SK-N-SH treated with all-trans-retinoic acid at 6 μM for 48 hours (cell line): ENCODE results near the gene UNC5C.

Source experiments
- ATAC-seq: fragments of 200-7000 bp; cut with Tn5 transposase; 3 replicates; pipeline ENCODE4 v1.9.1; 2020; ENCODE audit warnings: mild to moderate bottlenecking, moderate library complexity
- ARNTL ChIP-seq: fragments of 450-650 bp; formaldehyde crosslinking; IDR thresholded peaks from 2 replicates; pipeline ENCODE4 v1.5.0; 2020; ENCODE audit warnings: low read depth, mild to moderate bottlenecking, moderate library complexity, borderline replicate concordance
- BACH2 ChIP-seq: fragments of 250-450 bp; sonication (Bioruptor Pico); IDR thresholded peaks from 2 replicates; pipeline ENCODE4 v1.9.0; 2021; ENCODE audit warnings: mild to moderate bottlenecking, borderline replicate concordance
- CSDC2 ChIP-seq: fragments of 250-450 bp; sonication (Bioruptor Pico); IDR thresholded peaks from 2 replicates; pipeline ENCODE4 v1.5.0; 2020; ENCODE audit warnings: mild to moderate bottlenecking, moderate library complexity
- CSRNP3 ChIP-seq: fragments of 250-450 bp; sonication (Bioruptor Pico); IDR thresholded peaks from 2 replicates; pipeline ENCODE4 v1.5.1; 2021; ENCODE audit warnings: mild to moderate bottlenecking, moderate library complexity
- ESRRG ChIP-seq: fragments of 250-450 bp; sonication (Bioruptor Pico); IDR thresholded peaks from 2 replicates; pipeline ENCODE4 v1.6.1; 2021; ENCODE audit warnings: mild to moderate bottlenecking
- GLIS3 ChIP-seq: fragments of 250-450 bp; sonication (Bioruptor Pico); IDR thresholded peaks from 2 replicates; pipeline ENCODE4 v1.5.0; 2020; ENCODE audit warnings: mild to moderate bottlenecking, moderate library complexity
- ISL1 ChIP-seq: fragments of 250-450 bp; sonication (Bioruptor Pico); IDR thresholded peaks from 2 replicates; pipeline ENCODE4 v2.1.2; 2022; ENCODE audit warnings: mild to moderate bottlenecking, moderate library complexity
- OSR1 ChIP-seq: fragments of 250-450 bp; sonication (Bioruptor Pico); IDR thresholded peaks from 2 replicates; pipeline ENCODE4 v1.8.0; 2022; ENCODE audit warnings: moderate library complexity, mild to moderate bottlenecking, inconsistent platforms
- PATZ1 ChIP-seq: fragments of 250-450 bp; sonication (Bioruptor Pico); IDR thresholded peaks from 2 replicates; pipeline ENCODE4 v1.8.0; 2020; ENCODE audit warnings: mild to moderate bottlenecking, moderate library complexity, borderline replicate concordance
- RARB ChIP-seq: fragments of 250-450 bp; sonication (Bioruptor Pico); IDR thresholded peaks from 2 replicates; pipeline ENCODE4 v1.8.0; 2021; ENCODE audit warnings: mild to moderate bottlenecking, moderate library complexity
- SNAI2 ChIP-seq: fragments of 250-450 bp; sonication (Bioruptor Pico); IDR thresholded peaks from 2 replicates; pipeline ENCODE4 v1.5.0; 2020; ENCODE audit warnings: mild to moderate bottlenecking, moderate library complexity
- TCF4 ChIP-seq: fragments of 250-450 bp; sonication (Bioruptor Pico); IDR thresholded peaks from 2 replicates; pipeline ENCODE4 v1.8.0; 2021; ENCODE audit warnings: mild to moderate bottlenecking, moderate library complexity, borderline replicate concordance
- TOX ChIP-seq: fragments of 250-450 bp; sonication (Bioruptor Pico); IDR thresholded peaks from 2 replicates; pipeline ENCODE4 v1.8.0; 2021; ENCODE audit warnings: mild to moderate bottlenecking, moderate library complexity, borderline replicate concordance
- ZC3H10 ChIP-seq: fragments of 250-450 bp; sonication (Bioruptor Pico); IDR thresholded peaks from 2 replicates; pipeline ENCODE4 v1.5.1; 2021; ENCODE audit warnings: mild to moderate bottlenecking, moderate library complexity
- ZFP3 ChIP-seq: fragments of 250-450 bp; sonication (Bioruptor Pico); IDR thresholded peaks from 2 replicates; pipeline ENCODE4 v1.5.0; 2020; ENCODE audit warnings: mild to moderate bottlenecking, moderate library complexity
- ZNF565 ChIP-seq: fragments of 450-650 bp; formaldehyde crosslinking; conservative IDR thresholded peaks from 2 replicates; pipeline ENCODE4 v1.5.0; 2020; ENCODE audit warnings: low read depth, mild to moderate bottlenecking, moderate library complexity
- ZNF70 ChIP-seq: fragments of 450-650 bp; formaldehyde crosslinking; IDR thresholded peaks from 2 replicates; pipeline ENCODE4 v1.5.0; 2020; ENCODE audit warnings: mild to moderate bottlenecking, moderate library complexity
- ZNF8 ChIP-seq: fragments of 450-650 bp; formaldehyde crosslinking; IDR thresholded peaks from 2 replicates; pipeline ENCODE4 v1.5.0; 2020; ENCODE audit warnings: mild to moderate bottlenecking, moderate library complexity
- TF ChIP-seq, protein P1 (sequence below): fragments of 250-450 bp; sonication (Bioruptor Pico); IDR thresholded peaks from 2 replicates; pipeline ENCODE4 v1.5.0; 2020; ENCODE audit warnings: mild to moderate bottlenecking, moderate library complexity
- TF ChIP-seq, protein P2 (sequence below): fragments of 250-450 bp; sonication (Bioruptor Pico); IDR thresholded peaks from 2 replicates; pipeline ENCODE4 v1.8.0; 2021; ENCODE audit warnings: low read depth, mild to moderate bottlenecking, moderate library complexity, borderline replicate concordance

Gene UNC5C

DNA sequence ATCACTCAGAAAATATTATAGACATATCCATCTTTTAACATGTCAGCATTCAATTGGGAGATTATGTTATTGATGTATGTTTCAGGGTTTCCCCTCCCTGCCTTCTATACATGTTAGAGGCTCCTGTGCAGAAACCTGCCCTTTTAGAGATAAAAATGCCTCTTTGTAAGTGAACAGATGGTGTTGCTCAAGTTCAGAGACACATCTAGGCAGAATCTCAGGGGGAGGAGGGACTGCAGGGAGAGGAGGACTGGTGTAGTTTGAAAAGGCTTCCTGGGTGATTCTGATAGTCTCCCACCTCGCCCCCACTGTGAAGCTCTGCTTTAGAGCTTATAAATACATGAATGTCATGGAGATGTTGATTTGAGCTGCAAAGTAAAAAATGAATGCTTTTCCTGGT is 12.0 kb upstream of the UNC5C start:
- no peak for TF ChIP-seq RARB
- no peak for ATAC-seq

DNA sequence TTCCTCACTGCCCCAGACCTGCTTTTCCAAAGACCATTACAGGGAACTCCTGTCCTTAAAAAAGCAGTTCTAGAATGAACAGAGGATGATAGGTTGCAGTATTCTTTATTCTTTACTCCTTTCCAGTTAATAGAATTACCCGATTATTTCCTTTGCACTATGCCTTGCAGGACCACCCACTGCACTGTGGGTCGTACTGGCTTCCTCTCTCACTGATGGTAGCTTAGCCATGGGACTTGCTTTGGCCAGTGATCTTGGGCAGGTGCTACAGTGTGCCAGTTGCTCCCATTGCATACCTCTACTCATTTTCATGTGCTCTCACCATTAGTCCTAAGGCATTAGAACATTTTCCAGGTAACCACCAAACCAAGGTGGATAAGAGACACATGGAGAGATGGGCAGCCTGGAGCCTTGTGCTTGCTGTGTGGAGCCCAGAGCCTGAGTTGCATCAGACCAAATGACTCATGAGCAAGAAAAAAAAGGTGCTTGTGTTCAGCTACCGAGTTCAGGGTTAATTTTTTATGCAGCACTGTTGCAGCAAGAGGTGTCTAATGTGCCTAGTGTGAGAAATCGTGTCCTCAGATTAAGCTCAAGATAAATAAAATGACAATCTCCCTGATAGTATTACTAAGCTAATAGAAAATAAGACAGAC is 7.6 kb upstream of the UNC5C start:
- no peak for ATAC-seq
- no peak for TF ChIP-seq ISL1 (CRISPR knock-in tag)
- no peak for TF ChIP-seq TCF4
- no peak for TF ChIP-seq ZFP3 (CRISPR knock-in tag)
- no peak for TF ChIP-seq ZC3H10 (CRISPR knock-in tag)
- no peak for TF ChIP-seq ESRRG
- TF ChIP-seq RARB, result no peak
- TF ChIP-seq, protein P1, sequence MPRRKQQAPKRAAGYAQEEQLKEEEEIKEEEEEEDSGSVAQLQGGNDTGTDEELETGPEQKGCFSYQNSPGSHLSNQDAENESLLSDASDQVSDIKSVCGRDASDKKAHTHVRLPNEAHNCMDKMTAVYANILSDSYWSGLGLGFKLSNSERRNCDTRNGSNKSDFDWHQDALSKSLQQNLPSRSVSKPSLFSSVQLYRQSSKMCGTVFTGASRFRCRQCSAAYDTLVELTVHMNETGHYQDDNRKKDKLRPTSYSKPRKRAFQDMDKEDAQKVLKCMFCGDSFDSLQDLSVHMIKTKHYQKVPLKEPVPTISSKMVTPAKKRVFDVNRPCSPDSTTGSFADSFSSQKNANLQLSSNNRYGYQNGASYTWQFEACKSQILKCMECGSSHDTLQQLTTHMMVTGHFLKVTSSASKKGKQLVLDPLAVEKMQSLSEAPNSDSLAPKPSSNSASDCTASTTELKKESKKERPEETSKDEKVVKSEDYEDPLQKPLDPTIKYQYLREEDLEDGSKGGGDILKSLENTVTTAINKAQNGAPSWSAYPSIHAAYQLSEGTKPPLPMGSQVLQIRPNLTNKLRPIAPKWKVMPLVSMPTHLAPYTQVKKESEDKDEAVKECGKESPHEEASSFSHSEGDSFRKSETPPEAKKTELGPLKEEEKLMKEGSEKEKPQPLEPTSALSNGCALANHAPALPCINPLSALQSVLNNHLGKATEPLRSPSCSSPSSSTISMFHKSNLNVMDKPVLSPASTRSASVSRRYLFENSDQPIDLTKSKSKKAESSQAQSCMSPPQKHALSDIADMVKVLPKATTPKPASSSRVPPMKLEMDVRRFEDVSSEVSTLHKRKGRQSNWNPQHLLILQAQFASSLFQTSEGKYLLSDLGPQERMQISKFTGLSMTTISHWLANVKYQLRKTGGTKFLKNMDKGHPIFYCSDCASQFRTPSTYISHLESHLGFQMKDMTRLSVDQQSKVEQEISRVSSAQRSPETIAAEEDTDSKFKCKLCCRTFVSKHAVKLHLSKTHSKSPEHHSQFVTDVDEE (CRISPR knock-in tag), result no peak
- TF ChIP-seq PATZ1 (CRISPR knock-in tag), result no peak
- TF ChIP-seq TOX (CRISPR knock-in tag), result no peak
- no peak for TF ChIP-seq CSDC2 (CRISPR knock-in tag)
- no peak for TF ChIP-seq OSR1 (CRISPR knock-in tag)
- TF ChIP-seq ZNF565 (CRISPR knock-in tag), result no peak
- TF ChIP-seq, protein P2, sequence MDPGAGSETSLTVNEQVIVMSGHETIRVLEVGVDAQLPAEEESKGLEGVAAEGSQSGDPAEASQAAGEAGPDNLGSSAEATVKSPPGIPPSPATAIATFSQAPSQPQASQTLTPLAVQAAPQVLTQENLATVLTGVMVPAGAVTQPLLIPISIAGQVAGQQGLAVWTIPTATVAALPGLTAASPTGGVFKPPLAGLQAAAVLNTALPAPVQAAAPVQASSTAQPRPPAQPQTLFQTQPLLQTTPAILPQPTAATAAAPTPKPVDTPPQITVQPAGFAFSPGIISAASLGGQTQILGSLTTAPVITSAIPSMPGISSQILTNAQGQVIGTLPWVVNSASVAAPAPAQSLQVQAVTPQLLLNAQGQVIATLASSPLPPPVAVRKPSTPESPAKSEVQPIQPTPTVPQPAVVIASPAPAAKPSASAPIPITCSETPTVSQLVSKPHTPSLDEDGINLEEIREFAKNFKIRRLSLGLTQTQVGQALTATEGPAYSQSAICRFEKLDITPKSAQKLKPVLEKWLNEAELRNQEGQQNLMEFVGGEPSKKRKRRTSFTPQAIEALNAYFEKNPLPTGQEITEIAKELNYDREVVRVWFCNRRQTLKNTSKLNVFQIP (CRISPR knock-in tag), result no peak
- TF ChIP-seq CSRNP3, result no peak
- TF ChIP-seq SNAI2, result no peak
- no peak for TF ChIP-seq BACH2
- TF ChIP-seq ARNTL, result no peak

- no peak for TF ChIP-seq ZNF565 (CRISPR knock-in tag)
- TF ChIP-seq OSR1 (CRISPR knock-in tag), result no peak
- 0 out of 2 replicates have a peak, but pooled peaks have one; percentile 12 for TF ChIP-seq GLIS3
- no peak for TF ChIP-seq ZNF8
- TF ChIP-seq ISL1 (CRISPR knock-in tag), result peak; percentile 35; the same call in 1 of the 2 replicates
- no peak for TF ChIP-seq CSDC2 (CRISPR knock-in tag)
- no peak for TF ChIP-seq ARNTL
- TF ChIP-seq, protein P2 (CRISPR knock-in tag), result no peak
- TF ChIP-seq PATZ1 (CRISPR knock-in tag), result no peak
- TF ChIP-seq ESRRG, result no peak
- no peak for TF ChIP-seq ZNF70 (CRISPR knock-in tag)
- TF ChIP-seq TCF4, result 0 out of 2 replicates have a peak, but pooled peaks have one; percentile 41
- TF ChIP-seq, protein P1 (CRISPR knock-in tag), result no peak
- TF ChIP-seq SNAI2, result no peak
- no peak for ATAC-seq
Observed at GRCh38 chr4:95552942-95553550, 4.3 kb upstream of the UNC5C start.
